MCF 10A (cell line): Measurements from ENCODE around the gene GCGR. TPM values are rescaled to one million over a fixed set of nuclear protein-coding genes. Genes with fewer than 3 reads are reported as not detected.

Source experiments
- BruUV-seq: library from RNA; stranded (reverse); fragments of 400-500 nt; replicated peaks from 2 replicates; lab custom pipeline; 2021; lab: Mats Ljungman, UMichigan
- CTCF ChIA-PET: fragments of 300-600 bp; sonication (Branson Sonifier 250); formaldehyde crosslinking; extraction: SDS; loops from one replicate; lab custom pipeline; 2021; ENCODE audit warnings: antibody characterized with exemption, inconsistent platforms; lab: Yijun Ruan, JAX
- POLR2A ChIA-PET: fragments of 300-600, 350-650 bp; sonication (Branson Sonifier 250); formaldehyde crosslinking; extraction: SDS; loops from one replicate; lab custom pipeline; 2020; ENCODE audit warnings: antibody characterized with exemption, inconsistent platforms; lab: Yijun Ruan, JAX
- DNase-seq: peaks from one replicate; pipeline ENCODE4 v3.0.0-alpha.2; 2018; ENCODE audit not compliant: unreplicated experiment
- H3K27ac Mint-ChIP-seq: one replicate; pipeline ENCODE4 v1.8.0; 2022; ENCODE audit warnings: mild to moderate bottlenecking, low read depth, mixed read lengths; ENCODE audit not compliant: unreplicated experiment
- H3K27me3 Mint-ChIP-seq: one replicate; pipeline ENCODE4 v1.8.0; 2022; ENCODE audit warnings: mixed read lengths; ENCODE audit not compliant: insufficient read depth, unreplicated experiment
- H3K36me3 Mint-ChIP-seq: one replicate; pipeline ENCODE4 v1.8.0; 2022; ENCODE audit warnings: mild to moderate bottlenecking, moderate library complexity, mixed read lengths; ENCODE audit not compliant: insufficient read depth, unreplicated experiment
- H3K4me1 Mint-ChIP-seq: one replicate; pipeline ENCODE4 v1.8.0; 2022; ENCODE audit warnings: mixed read lengths; ENCODE audit not compliant: insufficient read depth, unreplicated experiment
- H3K4me3 Mint-ChIP-seq: one replicate; pipeline ENCODE4 v1.8.0; 2022; ENCODE audit warnings: mild to moderate bottlenecking, moderate library complexity, mixed read lengths; ENCODE audit not compliant: unreplicated experiment
- H3K9me3 Mint-ChIP-seq: one replicate; pipeline ENCODE4 v1.8.0; 2022; ENCODE audit warnings: mixed read lengths; ENCODE audit not compliant: unreplicated experiment
- CTCF ChIP-seq: fragments of 200-600 bp; IDR thresholded peaks from one replicate; pipeline ENCODE4 v1.8.0; 2022; ENCODE audit warnings: antibody characterized with exemption, mild to moderate bottlenecking; ENCODE audit not compliant: unreplicated experiment
- intact Hi-C: fragments of 100-400 bp; cut with micrococcal nuclease; formaldehyde crosslinking; loops from 2 replicates; pipeline ENCODE4 v1.14.1; 2022
- total RNA-seq: library from RNA; stranded (reverse); gene quantifications from 2 replicates; pipeline ENCODE4 v1.2.3, GENCODE V29; 2022

GCGR gene
- total RNA-seq, 1 experiment from 2014 or later = not detected

GRCh38 chr17:81823820-81824550 is 20.0 kb downstream of the GCGR start:
- no peak for DNase-seq
- BruUV-seq = no TSS peak
- intact Hi-C loops = no loop called here
- H3K36me3 Mint-ChIP-seq = no peaks in the 10 kb centered on the region
- POLR2A ChIA-PET = interaction anchor here (0.6 kb wide), 1 partner anchor 121 kb away, joined by 3 read pairs; no protein-coding TSS in a partner anchor
- CTCF ChIA-PET = interaction anchor here (0.6 kb wide), 1 partner anchor 444 kb away, joined by 4 read pairs; no protein-coding TSS in a partner anchor
- H3K4me3 Mint-ChIP-seq = no peak overlapping the region
- no peak overlapping the region for H3K27ac Mint-ChIP-seq
- no peaks in the 10 kb centered on the region for H3K4me1 Mint-ChIP-seq
- H3K9me3 Mint-ChIP-seq = no peaks in the 10 kb centered on the region
- no peaks in the 10 kb centered on the region for H3K27me3 Mint-ChIP-seq
- no peak for TF ChIP-seq CTCF

GRCh38 chr17:81824595-81824994 is 20.6 kb downstream of the GCGR start:
- intact Hi-C loops = no loop called here
- TF ChIP-seq CTCF = no peak
- DNase-seq = no peak
- Mint-ChIP-seq H3K9me3 (no peaks in the 10 kb centered on the region), H3K4me3 (no peak overlapping the region), H3K4me1 (no peaks in the 10 kb centered on the region), H3K36me3 (no peaks in the 10 kb centered on the region), H3K27me3 (no peaks in the 10 kb centered on the region), H3K27ac (no peak overlapping the region)
- BruUV-seq = no TSS peak
- ChIA-PET CTCF (interaction anchor here (0.6 kb wide), 1 partner anchor 444 kb away, joined by 4 read pairs; no protein-coding TSS in a partner anchor), POLR2A (interaction anchor here (0.6 kb wide), 1 partner anchor 143 kb away, joined by 3 read pairs; no protein-coding TSS in a partner anchor)

DNA sequence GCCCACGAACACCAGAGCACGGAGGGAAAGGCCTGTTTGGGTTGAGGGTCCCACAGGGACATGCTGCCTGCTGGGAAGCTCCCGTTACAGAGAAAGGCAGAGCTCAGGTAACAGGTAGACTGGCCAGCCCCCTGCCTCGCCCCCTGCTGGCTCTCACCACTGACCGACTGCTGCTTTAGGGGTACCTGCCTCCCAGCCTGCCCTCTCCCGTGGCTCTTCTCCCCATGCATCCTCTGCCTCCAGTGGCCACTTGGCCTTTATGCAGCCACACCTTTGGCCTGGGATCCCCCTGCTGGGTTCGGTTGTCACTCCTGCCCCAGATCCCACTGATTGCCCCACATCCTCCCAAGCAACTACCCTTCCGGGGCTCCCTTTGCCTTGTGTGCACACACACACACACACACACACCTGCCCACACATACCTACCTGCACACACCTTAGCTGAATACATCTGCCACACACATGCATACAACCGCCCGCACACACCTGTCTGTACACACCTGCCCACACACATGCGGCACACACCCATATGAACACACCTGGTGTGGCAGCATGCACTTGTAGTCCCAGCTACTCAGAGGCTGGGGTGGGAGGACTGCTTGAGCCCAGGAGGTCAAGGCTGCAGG is 22.0 kb downstream of the GCGR start:
- Mint-ChIP-seq H3K27me3 (no peaks in the 10 kb centered on the region), H3K9me3 (no peaks in the 10 kb centered on the region), H3K4me3 (no peak overlapping the region), H3K4me1 (no peaks in the 10 kb centered on the region), H3K36me3 (no peaks in the 10 kb centered on the region), H3K27ac (no peak overlapping the region)
- no peak for TF ChIP-seq CTCF
- no peak for DNase-seq
- no TSS peak for BruUV-seq
- intact Hi-C loops = no loop called here
- CTCF ChIA-PET = interaction anchor here (0.5 to 1.2 kb wide), 3 partner anchors 8 to 356 kb away, joined by 3 to 4 read pairs (median 4); no protein-coding TSS in a partner anchor
- POLR2A ChIA-PET = no interaction called here

- no peak overlapping the region for H3K27ac Mint-ChIP-seq
- peaks cover 9% of the 10 kb centered on the region for H3K4me1 Mint-ChIP-seq
- H3K9me3 Mint-ChIP-seq = no peaks in the 10 kb centered on the region
These were observed 24.7 kb downstream of the GCGR start for GRCh38 chr17:81828656-81829055.

More at GRCh38 chr17:81828656-81829055, 24.7 kb downstream of the GCGR start:
- POLR2A ChIA-PET = interaction anchor here (0.6 to 1.3 kb wide), 4 partner anchors 27 to 270 kb away, joined by 3 to 5 read pairs (median 4); partner anchors contain the start of gene P4HB
- Mint-ChIP-seq H3K36me3 (no peaks in the 10 kb centered on the region), H3K27me3 (no peaks in the 10 kb centered on the region), H3K4me3 (no peak overlapping the region)
- CTCF ChIA-PET = interaction anchor here (0.6 kb wide), 1 partner anchor 472 kb away, joined by 3 read pairs; no protein-coding TSS in a partner anchor
- no peak for TF ChIP-seq CTCF
- intact Hi-C loops = no loop called here
- no TSS peak for BruUV-seq
- no peak for DNase-seq
